Psoas muscle (tissue), 8 donors: ENCODE measurements around the gene SACM1L. TPM values are rescaled to one million over a fixed set of nuclear protein-coding genes. Genes with fewer than 3 reads are reported as not detected.

ENCODE experiments used
- ATAC-seq, 4 donors: fragments of 200-7000 bp; cut with Tn5 transposase; one replicate each; pipeline ENCODE4 v1.9.1; 2020; ENCODE audit warnings: moderate library complexity in 3 of 4, mild to moderate bottlenecking in 2 of 4
- DNase-seq, 2 donors: peaks; one replicate each; pipeline ENCODE4 v3.0.0-alpha.2; 2020
- H3K27ac ChIP-seq: fragments of 200-600 bp; one replicate; pipeline ENCODE4 v1.8.0; 2022
- H3K27me3 ChIP-seq, 3 donors: fragments of 200-600 bp in 1 of 3; one replicate each; pipeline versions ENCODE4 v1.6.1 to v1.8.0; 2013 to 2022; ENCODE audit warnings: low read length in 2 of 3, mild to moderate bottlenecking in 2 of 3, moderate library complexity in 1 of 3; ENCODE audit not compliant: insufficient read depth in 3 of 3
- H3K36me3 ChIP-seq, 2 donors: fragments of 200-600 bp in 1 of 2; one replicate each; pipeline versions ENCODE4 v1.6.1 to v1.8.0; 2013 to 2022; ENCODE audit warnings: low read depth in 1 of 2, mild to moderate bottlenecking in 1 of 2, moderate library complexity in 1 of 2; ENCODE audit not compliant: insufficient read depth in 1 of 2
- H3K4me1 ChIP-seq: fragments of 200-600 bp; one replicate; pipeline ENCODE4 v1.8.0; 2022
- H3K4me3 ChIP-seq: fragments of 200-600 bp; one replicate; pipeline ENCODE4 v1.8.0; 2022; ENCODE audit warnings: mild to moderate bottlenecking
- H3K9me3 ChIP-seq: fragments of 200-600 bp; one replicate; pipeline ENCODE4 v1.8.0; 2022
- CTCF ChIP-seq: fragments of 200-600 bp; IDR thresholded peaks from one replicate; pipeline ENCODE4 v1.8.0; 2022; ENCODE audit warnings: antibody characterized with exemption
- WGBS, 3 donors: extraction: QIAGEN DNeasy Blood & Tissue Kit; methylation state at CpG; one replicate each; pipeline versions ENCODE4 v1.1.6 to v1.1.7; 2013; 5-methylcytosine and 5-hydroxymethylcytosine counted together
- intact Hi-C, 2 donors: fragments of 100-400 bp; cut with DNase I; formaldehyde crosslinking; loops; one replicate each; pipeline versions ENCODE4 v1.11.0 to v1.14.2; 2022
- polyA plus RNA-seq, 3 donors: library from polyadenylated mRNA; stranded (reverse); fragments of 200-250 nt; gene quantifications; one replicate each; pipeline ENCODE4 v1.2.3, GENCODE V29; 2013
- total RNA-seq, 4 donors: library from RNA; stranded (reverse); fragmentation: NEBNext Ultra II Directional in 2 of 4; extraction: Animal tissue kit (Norgen Biotek cat#: 25700) in 2 of 4; gene quantifications; one replicate each; pipeline versions ENCODE4 v1.2.1 to v1.2.4, GENCODE V29; 2021 to 2023
- donor health status: healthy with polysubstance abuse.
- donor health status: DM: no; HTN: no; CAD: no; lungs with moderate emphysema.
- donor health status: Bipolar disorder and iron deficiency.
- donor health status: healthy.
- donor health status: DM: yes; HTN: yes; CAD: no.
- donor health status: DM: no; HTN: no; CAD: no.
- donor health status: DM: no; HTN: no; CAD: no.
- donor health status: DM: yes; HTN: yes; CAD: no.

Gene SACM1L
- total and polyA plus RNA-seq, 7 donors = 7.5 to 18.1 (median 13.8) TPM

- no peak overlapping the region for H3K4me3 ChIP-seq
- no peaks in the 10 kb centered on the region for H3K9me3 ChIP-seq
- peaks cover 2 to 82% of the 10 kb centered on the region in 2 donors for H3K36me3 ChIP-seq
- peaks cover 5% of the 10 kb centered on the region for H3K4me1 ChIP-seq
- H3K27ac ChIP-seq = peak overlapping the region; percentile 53
- no peak for TF ChIP-seq CTCF
- no peak for DNase-seq
- H3K27me3 ChIP-seq = no peaks in the 10 kb centered on the region
- 67 to 86% (median 75%) methylated on average over 7 of the region's 7 CpGs for WGBS, 3 donors
- ATAC-seq = peak; percentile 83 to 94 (median 92)
- intact Hi-C loops = no loop called here
These were observed 23.4 kb downstream of the SACM1L start for GRCh38 chr3:45712434-45713110.

- Histone ChIP-seq H3K27ac (no peak overlapping the region), H3K36me3 (peaks cover 2 to 59% of the 10 kb centered on the region in 2 donors), H3K9me3 (no peaks in the 10 kb centered on the region), H3K4me1 (peaks cover 5% of the 10 kb centered on the region), H3K4me3 (no peak overlapping the region), H3K27me3 (no peaks in the 10 kb centered on the region)
- ATAC-seq = no peak
- WGBS, 3 donors = 72 to 100% (median 81%) methylated on average over 2 of the region's 2 CpGs
- TF ChIP-seq CTCF = no peak
- DNase-seq = no peak
- intact Hi-C loops = no loop called here
These were observed 26.7 kb downstream of the SACM1L start for GRCh38 chr3:45715945-45716344.

- ATAC-seq (peak in 1 of 4 donors; percentile 24), DNase-seq (no peak)
- Histone ChIP-seq H3K4me1 (peaks cover 3% of the 10 kb centered on the region), H3K9me3 (no peaks in the 10 kb centered on the region), H3K27ac (no peak overlapping the region), H3K36me3 (peaks cover 2 to 52% of the 10 kb centered on the region in 2 donors), H3K4me3 (no peak overlapping the region), H3K27me3 (no peaks in the 10 kb centered on the region)
- intact Hi-C loops = no loop called here
- 92 to 96% (median 95%) methylated on average over 3 of the region's 3 CpGs for WGBS, 3 donors
- no peak for TF ChIP-seq CTCF
These were observed 27.7 kb downstream of the SACM1L start for GRCh38 chr3:45716790-45717336.

GRCh38 chr3:45719655-45720487 is 30.7 kb downstream of the SACM1L start:
- peaks cover 2 to 59% of the 10 kb centered on the region in 2 donors for H3K36me3 ChIP-seq
- intact Hi-C loops = no loop called here
- ATAC-seq = no peak
- DNase-seq = no peak
- no peaks in the 10 kb centered on the region for H3K4me1 ChIP-seq
- no peak overlapping the region for H3K27ac ChIP-seq
- H3K27me3 ChIP-seq = no peaks in the 10 kb centered on the region
- 80 to 90% (median 81%) methylated on average over 3 of the region's 3 CpGs for WGBS, 3 donors
- no peak for TF ChIP-seq CTCF
- no peak overlapping the region for H3K4me3 ChIP-seq
- H3K9me3 ChIP-seq = no peaks in the 10 kb centered on the region
